Epithelial cell of alveolus of lung (primary cell): ENCODE measurements around the gene TCEAL7. TPM values are rescaled to one million over a fixed set of nuclear protein-coding genes. Genes with fewer than 3 reads are reported as not detected.

Source experiments
- total RNA-seq: library from RNA; depleted of rRNA; stranded (reverse); fragments of >200 nt; gene quantifications from 2 replicates; pipeline ENCODE4 v1.2.1, GENCODE V29; 2015

TCEAL7 gene
- 30.5 and 43.8 TPM in 2 replicates for total RNA-seq

GRCh38 chrX:103329991-103330390, at the start of gene TCEAL7:
TSS of gene TCEAL7 (plus strand) at chrX:103330239. CDS start at chrX:103331404, 1,165 bp downstream.

GRCh38 chrX:103310555-103311398, 19.3 kb upstream of the TCEAL7 start, which contains the start of gene BEX2:
TSS of gene BEX2 (minus strand) at chrX:103310990. CDS start at chrX:103309976, 1,014 bp downstream.

GRCh38 chrX:103356130-103356798, 26.2 kb downstream of the TCEAL7 start, which contains the start of gene TCEAL9:
TSS of gene TCEAL9 (plus strand) at chrX:103356506. CDS start at chrX:103357685, 1,179 bp downstream.

GRCh38 chrX:103376118-103376978, 46.3 kb downstream of the TCEAL7 start, which contains the start of gene BEX3:
TSS of gene BEX3 (plus strand) at chrX:103376538. CDS start at chrX:103377522, 984 bp downstream.

Other genes with a start within 250 kb of the TCEAL7 start
- gene NXF3, start 237.1 kb upstream of the TCEAL7 start, total RNA-seq: not detected in 2 replicates
- 20.3 and 21.2 TPM in 2 replicates for gene BEX4, start 115.1 kb upstream of the TCEAL7 start, total RNA-seq
- 94.8 and 97.3 TPM in 2 replicates for gene TCEAL8, start 75.1 kb upstream of the TCEAL7 start, total RNA-seq
- not detected in 2 replicates for gene TCEAL5, start 53.5 kb upstream of the TCEAL7 start, total RNA-seq
- 1.6 TPM in 1 of 2 replicates, not detected in the other for gene BEX2, start 19.2 kb upstream of the TCEAL7 start, total RNA-seq
- gene TCEAL9, start 26.3 kb downstream of the TCEAL7 start, total RNA-seq: 90.5 and 93.3 TPM in 2 replicates
- gene BEX3, start 46.3 kb downstream of the TCEAL7 start, total RNA-seq: 287 and 308 TPM in 2 replicates
- not detected in 2 replicates for gene RAB40A, start 189.2 kb downstream of the TCEAL7 start, total RNA-seq